NK-92 (cell line): ENCODE measurements around the gene NT5C2.

Experiments
- DNase-seq: peaks from one replicate; lab custom pipeline; 2025; ENCODE audit not compliant: unreplicated experiment; lab: John Stamatoyannopoulos, UW

Gene NT5C2

DNA sequence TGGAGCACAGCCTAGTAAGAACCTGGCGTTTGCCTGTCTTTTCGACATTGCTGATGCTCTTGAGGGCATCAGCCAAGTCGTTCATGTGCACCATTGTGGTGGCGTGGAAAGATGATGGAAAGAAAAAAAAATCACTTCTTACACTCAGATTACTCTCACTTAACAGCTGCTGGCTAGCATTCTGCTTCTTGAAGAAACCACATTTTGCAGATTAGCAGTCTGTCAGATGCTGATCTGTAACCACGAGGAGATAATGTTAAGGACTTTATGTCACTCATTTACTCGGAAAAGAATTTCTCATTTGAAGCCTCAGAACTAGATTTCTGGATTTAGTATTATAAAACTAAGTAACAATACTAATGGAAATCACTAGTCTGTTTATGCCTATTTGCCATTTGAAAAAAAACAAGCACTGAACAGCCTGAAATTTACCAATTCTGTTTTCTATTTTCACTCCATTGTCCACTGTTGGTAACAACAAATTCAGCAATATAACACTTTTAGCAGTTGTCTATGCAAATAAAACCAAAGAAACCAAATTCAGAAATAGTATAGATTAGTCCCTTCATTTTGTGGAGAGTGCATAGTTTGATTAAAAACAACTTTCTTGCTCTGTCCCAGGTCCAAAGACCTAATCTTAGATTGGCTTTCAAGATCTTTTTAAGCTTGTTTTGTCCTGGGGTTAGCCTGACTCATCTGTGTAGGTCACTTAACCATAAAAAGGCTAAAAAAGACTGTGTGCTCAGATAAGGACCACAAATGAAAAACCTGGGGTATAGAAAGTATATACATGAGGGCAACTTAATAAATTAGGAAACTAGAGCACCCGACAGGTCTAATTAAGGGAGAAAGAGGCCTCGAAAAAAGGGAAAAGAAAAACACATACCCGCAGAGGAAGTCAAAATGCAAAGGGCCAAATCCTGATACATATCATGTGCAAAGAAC lies 67.5 kb downstream of the NT5C2 start:
- no peak for DNase-seq

DNA sequence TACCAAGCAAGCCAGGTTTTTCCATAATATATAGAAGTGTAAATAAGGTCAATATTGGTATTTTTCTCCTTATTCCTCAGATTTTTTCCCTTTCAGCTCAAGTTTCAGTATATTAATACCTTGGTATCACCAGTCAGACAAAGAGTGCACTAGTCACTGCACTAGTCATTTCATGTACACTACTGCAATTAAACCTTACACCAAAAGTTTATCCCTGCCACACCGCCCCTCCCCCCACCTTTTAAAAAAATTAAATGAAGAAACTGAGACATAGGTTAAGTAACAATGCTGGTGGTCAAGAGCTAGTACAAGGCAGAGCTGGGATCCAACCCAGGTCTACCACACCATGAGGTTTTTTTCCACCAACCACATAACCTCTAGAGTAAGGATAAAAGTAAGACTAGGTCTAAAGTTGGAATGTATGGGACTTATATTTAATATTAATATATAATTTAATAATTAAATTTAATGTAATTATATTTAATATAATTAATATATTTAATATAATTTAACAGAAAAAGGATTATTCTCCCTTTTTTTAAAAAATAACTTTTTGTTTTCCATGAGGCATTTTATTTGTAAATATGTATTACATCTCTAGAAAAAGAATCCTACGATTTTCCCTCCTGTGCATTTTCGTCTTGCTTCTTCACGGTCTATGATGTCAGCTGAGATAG lies 68.5 kb downstream of the NT5C2 start:
- no peak for DNase-seq

DNA sequence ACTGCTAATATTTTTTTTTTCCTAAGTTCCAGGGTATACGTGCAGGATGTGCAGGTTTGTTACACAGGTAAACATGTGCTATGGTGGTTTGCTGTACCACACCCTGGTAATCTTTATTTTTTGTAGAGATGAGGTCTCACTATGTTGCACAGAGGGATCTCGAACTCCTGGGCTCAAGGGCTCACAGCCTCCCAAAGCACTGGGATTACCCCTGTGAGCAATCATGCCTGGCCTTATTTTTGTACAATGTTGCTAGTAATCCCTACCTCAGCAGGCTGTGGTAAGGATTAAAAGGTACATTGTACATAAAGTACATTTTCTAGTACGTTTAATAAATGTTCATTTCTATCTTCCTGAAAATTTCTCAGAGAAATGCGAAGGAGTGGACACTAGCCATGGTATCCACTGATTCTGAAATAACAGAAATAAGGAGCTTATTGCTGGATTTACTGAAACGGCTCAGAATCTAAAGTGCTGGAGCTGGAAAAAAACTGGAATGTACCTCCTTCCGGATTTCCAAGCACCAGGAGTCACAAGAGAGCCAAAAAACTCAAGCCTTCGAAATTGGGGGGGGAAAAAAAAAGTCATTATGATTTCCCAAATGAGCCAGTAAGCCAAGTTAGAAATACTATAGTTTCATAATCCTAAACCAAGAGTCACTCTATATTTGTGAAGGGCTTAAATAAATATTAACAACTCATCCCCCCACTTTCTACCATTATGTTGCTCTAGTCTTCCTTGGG lies 69.6 kb downstream of the NT5C2 start:
- DNase-seq: no peak

DNA sequence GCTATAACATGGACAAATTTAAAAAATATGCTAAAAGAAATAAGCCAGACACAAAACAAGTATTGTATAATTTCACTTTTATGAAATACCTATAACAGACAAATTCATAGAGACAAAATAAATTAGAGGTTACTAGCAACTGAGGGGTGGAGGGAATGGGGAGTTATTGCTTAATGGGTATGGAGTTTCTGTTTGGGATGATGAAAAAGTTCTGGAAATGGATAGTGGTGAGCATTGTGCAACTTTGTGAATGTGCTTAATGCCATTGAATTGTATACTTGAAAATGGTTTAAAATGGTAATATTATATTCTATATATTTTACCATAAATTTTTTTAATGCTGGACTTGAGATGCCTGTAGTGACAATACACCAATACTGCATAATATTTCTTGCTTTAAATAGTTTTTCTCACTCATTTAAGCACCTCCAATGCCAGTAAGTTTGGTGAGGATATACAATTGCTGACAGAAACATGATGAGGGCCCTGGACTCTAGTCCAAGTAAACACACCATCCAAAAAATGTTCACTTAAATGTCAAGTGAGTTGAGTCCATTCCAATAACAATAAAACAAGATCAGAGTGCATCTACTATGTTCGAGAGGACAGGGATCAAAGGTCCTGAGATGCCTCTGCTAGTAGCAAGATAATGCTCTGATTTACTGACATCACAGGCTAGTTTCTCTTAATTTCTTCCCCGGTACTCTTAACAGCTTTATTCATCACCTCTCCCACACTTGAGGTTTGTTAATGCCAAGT lies 71.9 kb downstream of the NT5C2 start:
- DNase-seq: no peak

DNA sequence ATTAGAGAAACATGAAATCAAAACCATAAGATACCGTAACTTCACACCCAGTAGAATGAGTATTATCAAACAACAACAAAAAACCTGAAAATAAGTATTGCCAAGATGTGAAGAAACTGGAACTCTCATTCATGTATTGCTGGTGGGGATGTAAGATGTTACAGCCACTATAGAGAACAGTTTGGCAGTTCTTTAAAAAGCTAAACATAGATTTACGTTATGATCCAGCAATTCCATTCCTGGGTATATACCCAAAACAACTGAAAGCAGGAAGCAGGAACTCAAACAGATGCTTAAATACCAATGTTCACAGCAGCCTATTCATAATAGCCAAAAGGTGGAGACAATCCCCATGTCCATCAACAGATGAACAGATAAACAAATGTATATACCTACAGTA lies 72.5 kb downstream of the NT5C2 start:
- DNase-seq: no peak

DNA sequence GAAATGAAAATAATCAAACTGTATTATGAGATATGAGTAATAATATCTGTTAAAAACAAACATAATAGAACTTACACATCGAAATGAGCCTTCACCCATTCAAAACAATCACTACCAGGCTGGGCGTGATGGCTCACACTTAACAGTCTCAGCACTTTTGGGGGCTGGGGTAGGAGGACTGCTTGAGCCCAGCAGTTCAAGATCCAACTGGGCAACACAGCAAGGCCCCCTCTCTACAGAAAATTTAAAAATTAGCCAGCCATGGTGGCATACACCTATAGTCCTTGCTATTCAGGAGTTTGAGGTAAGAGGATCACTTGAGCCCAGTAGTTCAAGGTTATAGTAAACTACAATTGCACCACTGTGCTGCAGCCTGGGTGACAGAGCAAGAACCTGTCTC lies 75.8 kb downstream of the NT5C2 start:
- no peak for DNase-seq

DNA sequence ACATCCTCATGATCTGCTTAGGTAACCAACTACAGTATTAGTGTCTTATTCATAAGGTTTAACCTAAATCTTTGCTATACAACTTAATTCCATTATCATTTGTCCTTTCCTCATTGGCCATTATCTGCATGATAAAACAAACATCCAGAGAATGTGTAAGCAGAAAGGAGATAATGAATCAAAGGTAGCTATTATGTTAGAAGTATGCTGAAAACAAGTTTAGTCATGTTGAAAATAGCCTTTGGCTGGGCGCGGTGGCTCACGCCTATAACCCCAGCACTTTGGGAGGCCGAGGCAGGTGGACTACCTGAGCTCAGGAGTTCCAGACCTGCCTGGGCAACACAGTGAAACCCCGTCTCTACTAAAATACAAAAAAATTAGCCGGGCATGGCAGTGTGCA lies 78.2 kb downstream of the NT5C2 start:
- DNase-seq: no peak

DNA sequence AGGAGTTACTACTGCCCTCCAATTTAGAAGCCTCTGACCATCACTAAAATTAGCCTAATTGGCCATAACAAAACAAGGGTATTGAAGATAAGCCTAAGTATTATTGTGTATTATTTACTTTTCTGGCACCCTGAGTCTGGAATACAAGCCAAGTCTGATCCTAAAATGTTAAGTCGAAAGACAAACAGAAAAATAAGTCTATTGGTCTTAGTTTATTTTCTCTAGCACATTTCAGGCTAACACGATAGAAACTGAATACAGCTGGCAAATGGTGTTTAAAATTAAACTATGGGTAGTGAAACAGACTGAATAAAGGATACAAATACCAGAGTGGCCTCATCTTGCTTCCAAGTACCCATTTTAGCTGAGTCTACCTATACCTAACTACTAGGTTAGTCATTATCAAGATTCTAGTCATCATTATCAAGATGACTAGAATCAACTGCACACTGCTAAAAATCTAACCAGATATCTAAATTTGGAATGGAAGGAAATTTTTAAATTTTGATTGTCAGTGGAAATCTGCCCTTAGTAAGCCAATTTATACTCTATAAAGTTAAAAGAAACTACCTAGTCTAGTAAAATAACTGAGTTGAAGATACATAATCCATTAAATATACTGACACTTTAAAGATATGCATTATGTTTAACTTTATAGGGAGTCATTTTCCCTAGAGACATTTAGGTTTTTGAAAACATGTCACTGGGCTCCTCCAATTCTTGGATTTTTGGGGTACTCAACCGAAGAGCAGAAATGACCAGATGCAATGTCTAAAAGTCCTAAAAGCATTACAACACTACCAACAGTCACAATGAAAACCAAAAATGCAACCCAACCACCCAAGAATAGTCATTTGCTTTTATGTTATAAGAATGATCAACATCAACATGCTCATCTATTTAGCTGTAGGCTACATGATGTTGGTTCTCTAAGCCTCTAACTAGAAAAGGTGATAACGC lies 80.9 kb downstream of the NT5C2 start:
- no peak for DNase-seq

DNA sequence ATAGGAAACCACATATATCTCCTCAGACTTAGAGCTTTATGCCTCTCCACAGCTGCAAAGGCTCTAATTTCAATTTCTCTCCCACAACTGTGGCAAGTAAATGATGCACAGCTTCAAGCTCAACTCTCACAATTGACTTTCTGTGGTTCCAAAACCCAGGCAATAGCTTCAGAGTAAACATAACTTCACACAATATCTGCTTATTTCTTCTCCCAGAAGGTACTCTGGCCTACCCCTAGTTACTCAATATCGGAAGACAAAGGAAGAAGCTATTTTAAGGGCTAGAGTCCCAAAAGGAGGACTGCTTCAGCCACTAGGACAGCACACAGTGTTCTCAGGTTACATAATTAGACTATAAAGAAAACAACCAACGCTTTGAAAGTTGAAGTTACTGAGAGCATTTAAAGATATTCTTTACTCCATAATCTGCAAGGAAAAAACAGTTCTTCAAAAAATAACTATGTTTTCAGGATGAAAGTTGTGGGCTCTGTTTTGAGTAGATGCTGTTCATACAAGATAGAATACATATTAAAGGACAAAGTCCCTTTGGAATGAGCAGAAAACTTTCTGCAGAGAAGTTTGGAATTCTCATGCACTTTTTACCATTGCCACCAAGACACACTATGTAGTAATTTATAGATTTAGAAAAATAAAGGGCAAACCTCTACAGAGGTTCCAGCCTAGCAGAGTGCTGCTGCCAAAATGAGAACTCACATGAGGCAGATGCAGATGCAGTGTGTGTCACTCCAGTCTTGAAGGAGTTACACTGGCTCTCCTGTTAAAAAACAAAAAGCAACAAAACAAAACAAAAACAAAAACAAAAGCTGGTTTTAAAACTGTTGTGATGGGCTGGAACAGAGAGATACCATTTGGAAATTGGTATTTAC lies 81.8 kb downstream of the NT5C2 start:
- DNase-seq: no peak

DNA sequence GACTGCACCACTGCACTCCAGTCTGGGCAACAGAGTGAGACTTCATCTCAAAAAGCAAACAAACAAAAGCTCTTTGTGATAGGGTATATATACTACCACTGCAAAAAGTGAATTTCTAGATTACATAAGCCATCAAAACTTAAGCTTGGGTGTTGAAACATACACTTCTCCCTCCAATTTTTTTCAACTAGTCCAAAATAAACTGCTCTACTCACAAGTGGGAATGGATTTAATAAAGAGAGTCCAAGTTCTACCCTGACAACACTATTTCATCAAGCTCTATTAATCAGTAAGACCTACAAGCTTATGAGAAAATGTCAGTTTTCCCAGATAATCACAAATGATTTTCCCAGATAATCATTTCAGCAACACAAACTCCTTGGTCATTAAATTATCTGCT lies 82.7 kb downstream of the NT5C2 start:
- DNase-seq: no peak

DNA sequence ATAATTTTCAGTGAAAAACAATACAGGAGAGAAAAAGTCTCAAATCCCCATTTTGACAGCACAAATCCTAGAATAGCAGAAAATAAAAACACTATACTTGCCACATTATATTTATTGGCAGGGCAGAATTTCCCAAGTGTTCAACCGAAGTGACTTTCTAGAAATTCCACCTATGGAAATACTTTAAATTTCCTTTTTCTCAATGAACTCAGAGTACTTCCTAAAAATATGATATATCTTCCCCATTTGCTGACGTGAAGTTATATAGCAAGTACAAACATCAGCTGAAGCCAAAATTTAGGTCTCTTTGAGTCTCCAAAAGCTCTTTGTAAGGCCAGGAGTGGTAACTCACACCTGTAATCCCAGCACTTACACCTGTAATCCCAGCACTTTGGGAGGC lies 83.3 kb downstream of the NT5C2 start:
- no peak for DNase-seq

DNA sequence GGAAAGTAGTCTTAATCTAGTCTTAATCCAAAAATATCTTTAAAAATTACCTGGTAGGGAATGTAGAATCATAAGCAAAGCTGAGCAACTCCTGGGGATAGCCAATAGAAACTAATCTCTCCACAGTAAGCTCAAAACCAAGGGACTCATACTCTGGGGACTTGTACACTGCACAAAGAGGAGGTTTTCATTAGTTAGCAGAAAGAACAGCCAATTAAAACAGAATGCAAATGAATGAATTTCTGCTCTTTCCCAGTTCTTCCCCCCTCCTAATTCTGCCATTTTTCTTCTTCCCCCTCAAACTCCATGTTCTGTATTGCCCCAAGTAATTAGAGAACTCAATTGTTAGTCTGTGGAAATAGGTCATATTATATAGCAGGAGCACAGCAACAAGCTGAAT lies 86.5 kb downstream of the NT5C2 start:
- DNase-seq: no peak

DNA sequence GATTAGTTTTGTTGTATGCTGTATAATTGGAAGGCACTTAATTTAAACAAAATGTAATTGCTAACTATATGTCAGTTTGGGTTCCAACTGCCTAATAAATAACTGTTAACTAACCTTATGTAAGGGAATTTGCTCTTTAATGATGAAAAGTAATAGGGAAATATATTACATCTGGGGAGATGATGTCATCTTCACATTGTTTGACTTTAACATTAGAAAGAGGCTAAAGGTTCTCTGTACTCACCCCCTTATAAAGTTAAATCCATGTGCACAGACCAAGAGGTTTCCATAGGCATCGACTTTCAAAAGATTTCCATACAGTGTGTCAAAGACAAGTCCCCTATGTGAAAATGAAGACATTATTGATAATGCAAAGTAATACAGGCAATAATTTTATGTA lies 87.6 kb downstream of the NT5C2 start:
- DNase-seq: no peak

DNA sequence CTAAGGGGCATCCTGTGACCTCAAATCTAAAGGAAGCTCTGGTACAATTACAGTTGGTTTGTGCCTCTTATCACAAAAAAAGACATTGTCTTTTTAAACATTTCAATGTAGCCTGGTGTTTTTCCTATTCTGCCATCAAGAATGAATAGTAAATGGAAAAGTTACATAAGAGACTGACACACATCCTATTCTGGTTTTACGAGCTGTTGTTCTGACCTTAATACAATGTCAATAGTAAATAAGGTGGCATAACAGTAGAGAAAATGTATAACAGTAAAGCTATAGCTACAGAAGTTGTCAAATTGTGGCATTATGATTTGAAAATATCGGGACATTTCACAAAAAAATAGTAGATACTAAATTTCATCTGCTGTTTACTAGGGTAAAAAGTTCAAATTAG lies 88.4 kb downstream of the NT5C2 start:
- no peak for DNase-seq

DNA sequence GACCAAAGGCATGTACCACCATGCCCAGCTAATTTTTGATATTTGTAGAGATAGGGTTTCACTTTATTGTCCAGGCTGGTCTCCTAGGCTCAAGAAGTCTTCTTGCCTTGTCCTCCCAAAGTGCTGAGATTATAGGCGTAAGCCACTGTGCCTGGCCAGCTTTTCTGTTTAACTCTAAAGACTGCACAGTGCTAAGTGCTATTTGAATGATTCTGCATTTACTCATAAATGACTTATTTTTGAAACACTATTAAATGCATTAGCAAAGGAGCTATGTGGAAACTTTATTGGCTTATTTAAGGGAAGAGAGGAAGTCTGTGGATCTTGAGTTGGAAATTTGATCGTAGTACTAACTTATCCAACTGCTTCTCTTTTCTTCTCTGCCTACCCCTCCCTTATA lies 89.1 kb downstream of the NT5C2 start:
- DNase-seq: no peak

DNA sequence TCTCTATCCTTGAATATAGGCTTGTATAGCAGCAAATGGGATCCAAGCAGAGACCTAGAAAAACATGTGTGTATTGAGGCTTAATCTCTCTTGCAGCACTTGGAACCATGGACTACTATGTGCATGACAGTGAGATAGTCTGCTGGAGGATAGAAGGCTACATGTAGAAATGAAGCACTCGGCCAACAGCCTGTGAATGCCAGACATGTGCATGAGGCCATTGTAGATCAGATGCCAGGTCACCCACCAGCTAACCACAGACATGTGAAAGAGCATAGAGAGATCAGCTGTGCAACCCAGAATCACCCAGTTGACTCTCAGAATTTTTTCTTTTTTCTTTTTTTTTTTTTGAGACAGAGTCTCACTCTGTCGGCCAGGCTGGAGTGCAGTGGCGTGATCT lies 90.9 kb downstream of the NT5C2 start:
- DNase-seq: no peak

DNA sequence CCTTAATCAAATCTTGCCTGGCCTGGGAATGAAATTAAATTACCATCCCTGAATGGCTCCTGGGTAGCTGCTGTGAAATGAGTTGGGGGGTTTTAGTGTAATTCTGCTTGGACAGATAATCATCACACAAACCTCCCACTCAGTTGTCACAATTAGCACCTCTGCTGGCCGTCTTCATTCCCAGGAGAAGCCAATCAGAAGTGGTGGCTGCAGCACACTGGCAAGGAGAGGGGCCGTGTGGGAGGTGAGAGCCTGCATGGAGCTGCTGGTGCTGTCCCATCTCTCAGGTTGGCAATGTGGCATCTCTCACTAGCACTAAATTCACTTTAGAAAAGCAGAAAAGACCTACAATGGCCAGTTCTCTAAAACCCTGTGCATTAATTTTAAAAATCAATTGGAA lies 92.5 kb downstream of the NT5C2 start:
- DNase-seq: no peak

DNA sequence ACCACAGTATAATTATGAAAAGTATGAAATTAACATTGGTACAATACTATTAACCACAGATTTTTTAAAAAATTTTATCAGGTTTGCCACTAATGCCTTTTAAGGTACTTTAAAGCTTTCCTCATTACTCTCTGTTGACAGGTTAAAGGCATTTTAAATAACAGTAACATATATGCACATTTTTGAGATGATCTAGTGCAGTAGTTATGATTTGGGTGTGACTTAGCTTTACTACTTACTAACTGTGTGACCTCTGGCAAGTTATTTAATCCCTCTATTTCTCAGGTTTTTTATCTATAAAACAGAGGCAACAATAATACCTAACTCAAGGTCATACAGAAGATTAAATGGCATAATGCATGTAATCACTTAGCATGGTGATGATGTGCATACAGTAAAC lies 94.8 kb downstream of the NT5C2 start:
- DNase-seq: no peak

DNA sequence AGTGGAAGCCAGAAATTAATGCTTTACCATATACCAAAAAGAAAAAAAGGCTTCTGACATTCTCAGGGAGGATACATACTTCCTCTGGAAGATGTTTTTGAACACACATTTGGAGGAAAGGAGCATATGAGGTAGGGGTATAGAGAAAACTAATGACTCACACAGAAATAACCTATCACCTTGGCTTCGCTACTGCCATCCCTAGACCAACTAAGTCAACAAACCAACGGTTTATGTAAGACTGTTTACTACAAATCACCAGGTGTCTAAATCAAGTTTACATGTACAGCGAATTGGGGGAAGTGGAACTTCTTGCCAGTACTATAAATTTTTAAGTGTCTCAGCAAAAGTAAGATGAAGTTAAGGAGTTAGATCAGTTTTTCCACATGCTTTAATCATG lies 96.9 kb downstream of the NT5C2 start:
- no peak for DNase-seq
